HUES6 (cell line): ENCODE data around the gene SMIM44.
"Not testable (repeated sequence)": the region's sequence is repeated elsewhere in the genome, so short reads cannot be mapped to it uniquely, and the experiment has no call there.

Experiments
- H3K27ac ChIP-seq: 2 replicates; pipeline ENCODE4 v1.7.0; 2013; ENCODE audit warnings: low read depth, mild to moderate bottlenecking, low read length, inconsistent platforms
- H3K27me3 ChIP-seq: 2 replicates; pipeline ENCODE4 v1.6.1; 2013; ENCODE audit warnings: low read length; ENCODE audit not compliant: control insufficient read depth, insufficient read depth
- H3K36me3 ChIP-seq: 2 replicates; pipeline ENCODE4 v1.6.1; 2013; ENCODE audit warnings: low read length; ENCODE audit not compliant: control insufficient read depth, insufficient read depth
- H3K4me1 ChIP-seq: 2 replicates; pipeline ENCODE4 v1.6.1; 2013; ENCODE audit warnings: low read length; ENCODE audit not compliant: control insufficient read depth, insufficient read depth
- H3K4me3 ChIP-seq: 2 replicates; pipeline ENCODE4 v1.5.1; 2013; ENCODE audit warnings: low read depth, low read length
- H3K9ac ChIP-seq: one replicate; pipeline ENCODE4 v1.6.1; 2013; ENCODE audit warnings: mild to moderate bottlenecking, low read length
- H3K9me3 ChIP-seq: 2 replicates; pipeline ENCODE4 v1.6.1; 2013; ENCODE audit warnings: low read depth, low read length; ENCODE audit not compliant: control insufficient read depth, insufficient read depth

SMIM44 gene

DNA sequence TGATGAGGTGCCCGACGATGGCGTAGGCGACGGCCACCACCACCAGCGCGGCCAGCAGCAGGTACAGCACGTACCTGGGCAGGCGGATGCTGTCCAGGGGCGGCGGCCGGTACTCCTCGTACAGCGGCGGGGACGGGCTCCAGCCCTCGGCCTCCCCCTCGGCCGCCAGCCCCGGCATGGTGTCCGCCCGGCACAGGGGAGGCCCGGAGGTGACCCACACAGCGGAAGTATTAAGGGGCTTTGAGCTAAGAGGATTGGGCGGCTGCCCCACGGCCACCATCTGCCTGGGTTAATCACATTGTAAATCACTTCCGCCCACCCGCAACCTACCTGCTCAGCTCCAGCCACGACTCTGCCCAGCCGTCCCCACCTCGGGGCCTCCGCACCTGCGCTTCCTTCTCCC, at the start of gene SMIM44:
Gene SMIM44 (minus strand): TSS at position 216 of the 403 bp plus-strand sequence. CDS start 38 bp downstream, at position 178.
- no peaks in the 10 kb centered on the region for H3K9me3 ChIP-seq
- H3K4me3 ChIP-seq, result no peak within 1 kb of the TSS
- no peaks in the 10 kb centered on the region for H3K36me3 ChIP-seq
- H3K9ac ChIP-seq, result no peak within 1 kb of the TSS
- H3K27me3 ChIP-seq, result peaks cover 3% of the 10 kb centered on the region; the same call in 1 of the 2 replicates
- peaks cover 19% of the 10 kb centered on the region for H3K4me1 ChIP-seq
- H3K27ac ChIP-seq, result no peak within 1 kb of the TSS

- Histone ChIP-seq H3K4me1 (no peaks in the 10 kb centered on the region), H3K9ac (no peak overlapping the region), H3K4me3 (no peak overlapping the region), H3K36me3 (peaks cover 74% of the 10 kb centered on the region), H3K27me3 (no peaks in the 10 kb centered on the region), H3K9me3 (no peaks in the 10 kb centered on the region), H3K27ac (no peak overlapping the region)
Measured at GRCh38 chr19:3533033-3533432, 49.8 kb upstream of the SMIM44 start.

GRCh38 chr19:3532154-3532786, 49.0 kb upstream of the SMIM44 start:
- no peak overlapping the region for H3K4me3 ChIP-seq
- H3K27ac ChIP-seq, result no peak overlapping the region
- H3K9ac ChIP-seq, result no peak overlapping the region
- no peaks in the 10 kb centered on the region for H3K9me3 ChIP-seq
- no peaks in the 10 kb centered on the region for H3K4me1 ChIP-seq
- H3K27me3 ChIP-seq, result no peaks in the 10 kb centered on the region
- H3K36me3 ChIP-seq, result peaks cover 79% of the 10 kb centered on the region

- no peaks in the 10 kb centered on the region for H3K4me1 ChIP-seq
- no peak overlapping the region for H3K27ac ChIP-seq
- H3K27me3 ChIP-seq, result no peaks in the 10 kb centered on the region
- H3K36me3 ChIP-seq, result peaks cover 82% of the 10 kb centered on the region
- no peaks in the 10 kb centered on the region for H3K9me3 ChIP-seq
- no peak overlapping the region for H3K9ac ChIP-seq
- H3K4me3 ChIP-seq, result no peak overlapping the region
Measured at GRCh38 chr19:3531716-3532115, 48.5 kb upstream of the SMIM44 start.

- Histone ChIP-seq H3K9ac (no peak overlapping the region), H3K27ac (no peak overlapping the region), H3K4me1 (no peaks in the 10 kb centered on the region), H3K27me3 (no peaks in the 10 kb centered on the region), H3K36me3 (peaks cover 77% of the 10 kb centered on the region), H3K4me3 (no peak overlapping the region), H3K9me3 (no peaks in the 10 kb centered on the region)
Measured at GRCh38 chr19:3530389-3530788, 47.1 kb upstream of the SMIM44 start.

DNA sequence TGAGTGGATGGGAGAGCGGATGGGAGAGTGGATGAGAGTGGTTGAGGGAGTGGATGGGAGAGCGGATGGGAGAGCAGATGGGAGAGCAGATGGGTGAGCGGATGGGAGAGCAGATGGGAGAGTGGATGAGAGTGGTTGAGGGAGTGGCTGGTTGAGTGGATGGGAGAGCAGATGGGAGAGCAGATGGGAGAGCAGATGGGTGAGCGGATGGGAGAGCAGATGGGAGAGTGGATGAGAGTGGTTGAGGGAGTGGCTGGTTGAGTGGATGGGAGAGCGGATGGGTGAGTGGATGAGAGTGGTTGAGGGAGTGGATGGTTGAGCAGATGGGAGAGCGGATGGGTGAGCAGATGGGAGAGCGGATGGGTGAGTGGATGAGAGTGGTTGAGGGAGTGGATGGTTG, 46.1 kb upstream of the SMIM44 start:
- peaks cover 75% of the 10 kb centered on the region for H3K36me3 ChIP-seq

GRCh38 chr19:3528539-3529211, 45.4 kb upstream of the SMIM44 start:
- H3K4me3 ChIP-seq, result no peak overlapping the region
- no peak overlapping the region for H3K27ac ChIP-seq
- no peaks in the 10 kb centered on the region for H3K27me3 ChIP-seq
- no peaks in the 10 kb centered on the region for H3K9me3 ChIP-seq
- no peaks in the 10 kb centered on the region for H3K4me1 ChIP-seq
- H3K9ac ChIP-seq, result no peak overlapping the region
- H3K36me3 ChIP-seq, result peaks cover 75% of the 10 kb centered on the region

More for the DNA sequence above, 46.1 kb upstream of the SMIM44 start:
- not testable (repeated sequence) for H3K4me1 ChIP-seq, H3K9ac ChIP-seq, H3K27me3 ChIP-seq, H3K4me3 ChIP-seq, H3K27ac ChIP-seq, H3K9me3 ChIP-seq

- H3K4me1 ChIP-seq, result no peaks in the 10 kb centered on the region
- H3K9me3 ChIP-seq, result no peaks in the 10 kb centered on the region
- H3K4me3 ChIP-seq, result no peak overlapping the region
- H3K36me3 ChIP-seq, result peaks cover 75% of the 10 kb centered on the region
- H3K27me3 ChIP-seq, result no peaks in the 10 kb centered on the region
- no peak overlapping the region for H3K9ac ChIP-seq
- no peak overlapping the region for H3K27ac ChIP-seq
Measured at GRCh38 chr19:3528080-3528479, 44.8 kb upstream of the SMIM44 start.

- peaks cover 68% of the 10 kb centered on the region for H3K36me3 ChIP-seq
- H3K9ac ChIP-seq, result no peak overlapping the region
- no peaks in the 10 kb centered on the region for H3K9me3 ChIP-seq
- no peaks in the 10 kb centered on the region for H3K4me1 ChIP-seq
- H3K4me3 ChIP-seq, result no peak overlapping the region
- H3K27ac ChIP-seq, result no peak overlapping the region
- H3K27me3 ChIP-seq, result no peaks in the 10 kb centered on the region
Measured at GRCh38 chr19:3527238-3527910, 44.1 kb upstream of the SMIM44 start.

GRCh38 chr19:3526507-3527237, 43.4 kb upstream of the SMIM44 start:
- H3K9ac ChIP-seq, result no peak overlapping the region
- H3K9me3 ChIP-seq, result no peaks in the 10 kb centered on the region
- H3K36me3 ChIP-seq, result peaks cover 66% of the 10 kb centered on the region
- no peak overlapping the region for H3K27ac ChIP-seq
- no peaks in the 10 kb centered on the region for H3K4me1 ChIP-seq
- H3K4me3 ChIP-seq, result no peak overlapping the region
- no peaks in the 10 kb centered on the region for H3K27me3 ChIP-seq
